Panc1 (cell line): ENCODE results near the gene ANKRD53. TPM values are rescaled to one million over a fixed set of nuclear protein-coding genes. Genes with fewer than 3 reads are reported as not detected.

ENCODE experiments used
- ATAC-seq: fragments of 200-7000 bp; cut with Tn5 transposase; 2 replicates; pipeline ENCODE4 v1.9.1; 2020; ENCODE audit warnings: mild to moderate bottlenecking, moderate library complexity
- BruUV-seq: library from RNA; stranded (reverse); fragments of 400-500 nt; replicated peaks from 2 replicates; lab custom pipeline; 2021; lab: Mats Ljungman, UMichigan
- CTCF ChIA-PET: fragments of 300-600 bp; sonication (Branson Sonifier 250); formaldehyde crosslinking; loops from one replicate; lab custom pipeline; 2022; ENCODE audit warnings: antibody characterized with exemption; lab: Charles Lee
- POLR2A ChIA-PET: fragments of 300-600 bp; sonication (Branson Sonifier 250); formaldehyde crosslinking; loops from one replicate; lab custom pipeline; 2022; ENCODE audit warnings: antibody characterized with exemption; lab: Charles Lee
- DNase-seq: peaks from one replicate; pipeline ENCODE4 v3.0.0-alpha.2; 2010; ENCODE audit warnings: low read depth, low spot score
- H3K27ac ChIP-seq: 2 replicates; pipeline ENCODE4 v1.5.1; 2011; ENCODE audit warnings: mild to moderate bottlenecking, low read length, inconsistent platforms
- H3K27me3 ChIP-seq: fragments of 200-500 bp; sonication (Bioruptor generic); 2 replicates; pipeline ENCODE4 v1.6.0; 2014; ENCODE audit warnings: low read length, inconsistent platforms; ENCODE audit not compliant: control insufficient read depth, insufficient read depth
- H3K36me3 ChIP-seq: fragments of 200-500 bp; sonication (Bioruptor generic); 2 replicates; pipeline ENCODE4 v1.5.1; 2014; ENCODE audit warnings: inconsistent platforms, mild to moderate bottlenecking, low read length, moderate library complexity; ENCODE audit not compliant: control insufficient read depth, insufficient read depth
- H3K4me1 ChIP-seq: 2 replicates; pipeline ENCODE4 v1.5.1; 2011; ENCODE audit warnings: inconsistent platforms, mild to moderate bottlenecking, low read length, moderate library complexity; ENCODE audit not compliant: control insufficient read depth, insufficient read depth
- H3K4me3 ChIP-seq, 2 experiments: 2 replicates each; pipeline ENCODE4 v1.5.1; 2011 to 2012; ENCODE audit warnings: low read depth in 2 of 2, low read length in 2 of 2, mild to moderate bottlenecking in 2 of 2, inconsistent platforms in 1 of 2, moderate library complexity in 1 of 2
- H3K9me3 ChIP-seq: fragments of 200-500 bp; sonication (Bioruptor generic); 2 replicates; pipeline ENCODE4 v1.5.1; 2014; ENCODE audit warnings: low read depth, mild to moderate bottlenecking, inconsistent platforms, low read length, moderate library complexity; ENCODE audit not compliant: control insufficient read depth, insufficient read depth
- CTCF ChIP-seq: fragments of 450-650 bp; IDR thresholded peaks from 2 replicates; pipeline ENCODE4 v1.5.1; 2017; ENCODE audit warnings: mild to moderate bottlenecking
- POLR2AphosphoS5 ChIP-seq: IDR thresholded peaks from 2 replicates; pipeline ENCODE4 v1.6.1; 2012; ENCODE audit warnings: mild to moderate bottlenecking, low read depth, low read length, moderate library complexity
- REST ChIP-seq, 2 experiments: IDR thresholded peaks; 2 replicates each; pipeline ENCODE4 v1.6.1; 2011 to 2012; ENCODE audit warnings: low read depth in 2 of 2, control low read depth in 1 of 2, low read length in 1 of 2, mild to moderate bottlenecking in 1 of 2, moderate library complexity in 1 of 2; ENCODE audit not compliant: insufficient read depth in 1 of 2
- SIN3A ChIP-seq: IDR thresholded peaks from 2 replicates; pipeline ENCODE4 v1.6.1; 2012; ENCODE audit warnings: low read depth, mild to moderate bottlenecking, low read length, moderate library complexity, borderline replicate concordance; ENCODE audit not compliant: insufficient read depth
- TCF7L2 ChIP-seq: IDR thresholded peaks from 2 replicates; pipeline ENCODE4 v1.6.1; 2011; ENCODE audit warnings: mild to moderate bottlenecking, low read depth, low read length, inconsistent platforms
- in situ Hi-C: cut with HindIII; loops from 2 replicates; pipeline ENCODE4 v1.10.0; 2016; ENCODE audit warnings: low sequenced_read_pairs, low pct_unique_long_range_greater_than_20kb
- intact Hi-C: fragments of 100-400 bp; cut with micrococcal nuclease; formaldehyde crosslinking; loops from one replicate; pipeline ENCODE4 v1.10.0; 2022; ENCODE audit not compliant: unreplicated experiment
- total RNA-seq: library from RNA; stranded (reverse); gene quantifications from one replicate; pipeline ENCODE4 v1.2.1, GENCODE V29; 2021; ENCODE audit not compliant: unreplicated experiment

The ANKRD53 gene
- total RNA-seq, 1 experiment from 2014 or later = not detected

- no peaks in the 10 kb centered on the region for H3K4me1 ChIP-seq
- DNase-seq (no peak), ATAC-seq (no peak)
- no TSS peak for BruUV-seq
- peaks cover 18% of the 10 kb centered on the region for H3K27me3 ChIP-seq
- intact Hi-C loops (no loop called here), in situ Hi-C loops (no loop called here)
- H3K9me3 ChIP-seq = no peaks in the 10 kb centered on the region
- no peak overlapping the region for H3K27ac ChIP-seq
- ChIA-PET CTCF (no interaction called here), POLR2A (no interaction called here)
- TF ChIP-seq CTCF = no peak
- TF ChIP-seq SIN3A = no peak
- no peak for TF ChIP-seq POLR2AphosphoS5
- no peak for TF ChIP-seq TCF7L2
- no peak for TF ChIP-seq REST (IDR thresholded peaks at IDR 0.05; ENCODE audit: insufficient read depth in 1 of 2, low read depth in 2 of 2, low read length in 1 of 2)
- no peak overlapping the region for H3K4me3 ChIP-seq
- H3K36me3 ChIP-seq = no peaks in the 10 kb centered on the region
Observed at GRCh38 chr2:70956141-70956540, 22.3 kb upstream of the ANKRD53 start.

- BruUV-seq = no TSS peak
- Histone ChIP-seq H3K9me3 (no peaks in the 10 kb centered on the region), H3K27me3 (peaks cover 15% of the 10 kb centered on the region)
Observed at GRCh38 chr2:70957798-70958197, 20.6 kb upstream of the ANKRD53 start.

More at GRCh38 chr2:70957798-70958197, 20.6 kb upstream of the ANKRD53 start:
- Histone ChIP-seq H3K36me3 (no peaks in the 10 kb centered on the region), H3K27ac (no peak overlapping the region), H3K4me3 (no peak overlapping the region), H3K4me1 (no peaks in the 10 kb centered on the region)
- CTCF ChIA-PET = no interaction called here
- no peak for TF ChIP-seq SIN3A
- TF ChIP-seq CTCF = no peak
- TF ChIP-seq TCF7L2 = no peak
- no peak for TF ChIP-seq REST (IDR thresholded peaks at IDR 0.05; ENCODE audit: insufficient read depth in 1 of 2, low read depth in 2 of 2, low read length in 1 of 2)
- TF ChIP-seq POLR2AphosphoS5 = no peak
- intact Hi-C loops (no loop called here), in situ Hi-C loops (no loop called here)
- POLR2A ChIA-PET = no interaction called here
- ATAC-seq = no peak
- no peak for DNase-seq
